GM18511 (cell line): ENCODE data around the gene TCEANC2.
"Not testable (repeated sequence)": the region's sequence is repeated elsewhere in the genome, so short reads cannot be mapped to it uniquely, and the experiment has no call there.

Experiments
- ATAC-seq: cut with Tn5 transposase; IDR thresholded peaks from one replicate; pipeline ENCODE4 v1.9.1; 2021; ENCODE audit warnings: mild to moderate bottlenecking, moderate library complexity; ENCODE audit not compliant: unreplicated experiment

The TCEANC2 gene

GRCh38 chr1:54081306-54082270 lies 28.2 kb downstream of the TCEANC2 start:
- ATAC-seq, result peak; percentile 60

- ATAC-seq, result no peak
Observed at GRCh38 chr1:54084794-54085193, 31.4 kb downstream of the TCEANC2 start.

GRCh38 chr1:54086754-54087153 lies 33.3 kb downstream of the TCEANC2 start:
- no peak for ATAC-seq

- no peak for ATAC-seq
Observed at GRCh38 chr1:54088385-54088784, 35.0 kb downstream of the TCEANC2 start.

- ATAC-seq, result no peak
Observed at GRCh38 chr1:54091666-54092065, 38.3 kb downstream of the TCEANC2 start.

- ATAC-seq, result no peak
Observed at GRCh38 chr1:54094001-54094729, 40.8 kb downstream of the TCEANC2 start.

- ATAC-seq, result not testable (repeated sequence)
Observed at GRCh38 chr1:54094730-54095105, 41.3 kb downstream of the TCEANC2 start.

- ATAC-seq, result no peak
Observed at GRCh38 chr1:54095546-54096226, 42.3 kb downstream of the TCEANC2 start.

GRCh38 chr1:54096227-54096876 lies 42.9 kb downstream of the TCEANC2 start:
- no peak for ATAC-seq

GRCh38 chr1:54096877-54097240 lies 43.5 kb downstream of the TCEANC2 start:
- ATAC-seq, result no peak

GRCh38 chr1:54099061-54099610 lies 45.7 kb downstream of the TCEANC2 start:
- no peak for ATAC-seq

- ATAC-seq, result no peak
Observed at GRCh38 chr1:54100500-54100899, 47.1 kb downstream of the TCEANC2 start.

GRCh38 chr1:54103414-54103813 lies 50.0 kb downstream of the TCEANC2 start:
- ATAC-seq, result no peak

GRCh38 chr1:54104613-54105012 lies 51.2 kb downstream of the TCEANC2 start:
- ATAC-seq, result not testable (repeated sequence)

GRCh38 chr1:54105080-54105479 lies 51.7 kb downstream of the TCEANC2 start:
- no peak for ATAC-seq

GRCh38 chr1:54105736-54106269 lies 52.4 kb downstream of the TCEANC2 start:
- no peak for ATAC-seq

GRCh38 chr1:54107131-54107530 lies 53.7 kb downstream of the TCEANC2 start:
- ATAC-seq, result no peak

GRCh38 chr1:54108156-54108555 lies 54.7 kb downstream of the TCEANC2 start:
- ATAC-seq, result no peak

- ATAC-seq, result no peak
Observed at GRCh38 chr1:54109129-54110090, 56.0 kb downstream of the TCEANC2 start.
